ENCODE results near the gene PLPP3. TPM values are rescaled to one million over a fixed set of nuclear protein-coding genes. Genes with fewer than 3 reads are reported as not detected.

PLPP3 gene
- total RNA-seq, 2 donors from 2014 or later: not detected

DNA sequence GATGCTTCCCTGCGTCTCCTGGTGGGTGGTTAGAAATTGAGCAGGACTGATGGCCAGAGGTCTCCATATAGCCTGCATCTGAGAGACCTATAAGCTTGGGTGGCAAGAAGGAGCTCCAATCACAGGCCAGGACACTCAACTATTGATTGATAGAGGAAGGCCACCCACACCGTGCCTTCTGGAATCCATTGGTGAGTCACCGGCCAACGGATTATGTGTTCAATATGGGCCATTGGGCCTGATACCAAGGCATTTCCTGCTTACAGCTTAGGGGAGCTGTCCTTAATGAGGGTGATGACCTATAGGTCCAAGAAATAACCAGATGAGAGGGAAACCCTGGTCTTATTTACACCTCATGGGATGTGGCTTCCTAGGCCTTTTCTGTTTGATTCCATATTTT lies 115.1 kb downstream of the PLPP3 start:
- H3K4me3 Mint-ChIP-seq: no peak overlapping the region
- ATAC-seq (replicated peaks in 1 of 2): no peak
- peaks cover 0 to 4% of the 10 kb centered on the region in 2 donors for H3K9me3 Mint-ChIP-seq
- no peaks in the 10 kb centered on the region for H3K27me3 Mint-ChIP-seq (ENCODE audit: low read depth)
- H3K4me1 Mint-ChIP-seq (ENCODE audit: low read depth): no peaks in the 10 kb centered on the region
- no peaks in the 10 kb centered on the region for H3K36me3 Mint-ChIP-seq (ENCODE audit: insufficient read depth in 2 of 2)
- no peak for DNase-seq
- no peak overlapping the region for H3K27ac Mint-ChIP-seq

DNA sequence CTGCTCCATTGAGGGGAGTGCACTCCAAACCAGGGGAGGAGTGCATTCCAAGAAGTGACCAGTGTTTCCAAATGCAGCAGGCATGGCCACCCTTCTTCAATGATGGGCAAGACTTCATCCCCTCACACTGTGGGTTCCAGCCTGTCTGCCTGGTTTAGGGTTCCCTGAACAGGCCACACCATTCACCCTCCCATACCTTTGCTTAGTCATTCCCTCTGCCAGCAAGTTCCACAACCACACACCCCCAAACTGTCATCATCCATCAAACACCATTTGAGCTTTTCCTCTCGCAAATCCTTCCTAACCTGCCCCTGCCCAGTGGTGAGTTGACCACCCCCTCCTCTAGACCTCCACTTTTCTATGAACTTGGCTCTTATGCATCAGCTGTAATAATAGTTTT lies 116.0 kb downstream of the PLPP3 start:
- H3K27ac Mint-ChIP-seq: no peak overlapping the region

DNA sequence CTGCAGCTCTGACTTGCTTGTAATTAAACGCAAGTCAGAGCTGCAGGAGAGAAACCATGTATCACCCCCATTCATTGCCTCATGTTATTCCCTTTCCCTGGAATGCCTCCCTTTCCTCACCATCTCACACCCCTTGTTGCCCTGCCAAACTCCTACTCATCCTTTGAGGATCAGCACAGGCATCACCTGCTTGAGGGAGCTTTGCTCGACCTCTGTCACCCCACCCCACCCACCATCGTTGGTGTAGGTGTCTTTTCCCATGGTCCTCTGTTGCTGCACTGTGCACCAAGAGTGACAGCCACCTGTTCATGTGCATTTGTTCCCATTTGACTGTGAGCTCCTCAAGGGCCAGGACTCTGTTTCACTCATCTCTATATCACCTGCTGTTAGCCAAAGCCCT lies 117.2 kb downstream of the PLPP3 start:
- ATAC-seq (replicated peaks in 1 of 2) (no peak), DNase-seq (no peak)
- no peaks in the 10 kb centered on the region for H3K4me1 Mint-ChIP-seq (ENCODE audit: low read depth)
- H3K4me3 Mint-ChIP-seq: no peak overlapping the region
- no peaks in the 10 kb centered on the region for H3K27me3 Mint-ChIP-seq (ENCODE audit: low read depth)
- H3K36me3 Mint-ChIP-seq (ENCODE audit: insufficient read depth in 2 of 2): no peaks in the 10 kb centered on the region
- H3K27ac Mint-ChIP-seq: no peak overlapping the region
- peaks cover 0 to 4% of the 10 kb centered on the region in 2 donors for H3K9me3 Mint-ChIP-seq

More for the DNA sequence above, 116.0 kb downstream of the PLPP3 start:
- peaks cover 0 to 4% of the 10 kb centered on the region in 2 donors for H3K9me3 Mint-ChIP-seq
- no peaks in the 10 kb centered on the region for H3K4me1 Mint-ChIP-seq (ENCODE audit: low read depth)
- H3K36me3 Mint-ChIP-seq (ENCODE audit: insufficient read depth in 2 of 2): no peaks in the 10 kb centered on the region
- DNase-seq: no peak
- H3K27me3 Mint-ChIP-seq (ENCODE audit: low read depth): no peaks in the 10 kb centered on the region
- ATAC-seq (replicated peaks in 1 of 2): no peak
- H3K4me3 Mint-ChIP-seq: no peak overlapping the region

- no peaks in the 10 kb centered on the region for H3K36me3 Mint-ChIP-seq (ENCODE audit: insufficient read depth in 2 of 2)
- H3K27ac Mint-ChIP-seq: no peak overlapping the region
- no peaks in the 10 kb centered on the region for H3K27me3 Mint-ChIP-seq (ENCODE audit: low read depth)
- no peak for ATAC-seq (replicated peaks in 1 of 2)
- no peak for DNase-seq
- H3K4me1 Mint-ChIP-seq (ENCODE audit: low read depth): no peaks in the 10 kb centered on the region
- H3K4me3 Mint-ChIP-seq: no peak overlapping the region
- H3K9me3 Mint-ChIP-seq: peaks cover 0 to 4% of the 10 kb centered on the region in 2 donors
Measured at GRCh38 chr1:56461158-56462127, 117.9 kb downstream of the PLPP3 start.

DNA sequence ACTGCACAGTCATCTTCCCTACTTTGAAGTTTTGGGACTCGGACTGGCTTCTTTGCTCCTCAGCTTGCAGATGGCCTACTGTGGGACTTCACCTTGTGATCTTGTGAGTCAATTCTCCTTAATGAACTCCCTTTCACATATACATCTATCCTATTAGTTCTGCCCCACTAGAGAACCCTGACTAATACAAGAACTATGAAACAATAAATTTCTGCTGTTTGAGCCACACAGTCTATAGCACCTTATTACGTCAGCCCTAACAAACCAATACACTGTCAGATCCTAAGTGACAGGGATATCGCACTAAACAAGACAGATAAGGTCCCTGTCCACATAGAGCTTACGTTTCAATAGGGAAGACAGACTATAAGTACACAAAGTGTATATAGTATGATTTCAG lies 120.1 kb downstream of the PLPP3 start:
- ATAC-seq (replicated peaks in 1 of 2): no peak

DNA sequence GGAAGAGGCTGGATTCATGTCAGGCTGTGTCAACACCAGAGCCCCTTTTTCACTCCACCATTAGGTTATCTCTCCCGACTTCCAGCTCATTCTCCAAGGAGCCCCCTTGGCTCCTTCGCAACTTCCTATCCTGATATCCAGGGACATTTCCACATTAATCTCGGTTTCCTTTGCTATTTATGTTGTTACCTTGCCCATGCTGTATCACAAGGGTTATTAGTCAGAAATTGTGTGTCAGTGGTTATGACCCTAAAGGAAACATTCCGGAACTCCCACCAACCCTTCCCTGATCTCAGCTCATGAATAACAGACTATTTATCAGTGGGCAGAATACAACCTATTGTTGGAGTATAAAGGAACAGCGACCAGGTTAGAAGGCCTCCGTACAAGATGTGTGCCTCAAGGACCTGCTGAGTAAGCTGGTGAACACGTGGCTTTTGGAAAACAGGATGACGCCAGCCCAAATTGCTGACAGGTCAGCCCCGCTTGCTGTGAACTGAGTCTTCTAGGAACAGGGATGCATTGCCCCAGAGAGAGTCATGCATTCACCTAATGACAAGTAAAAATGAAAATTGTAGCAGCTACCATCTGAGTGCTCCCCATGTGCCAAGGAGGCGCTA lies 121.5 kb downstream of the PLPP3 start:
- H3K4me3 Mint-ChIP-seq: no peak overlapping the region
- no peaks in the 10 kb centered on the region for H3K27me3 Mint-ChIP-seq (ENCODE audit: low read depth)
- H3K36me3 Mint-ChIP-seq (ENCODE audit: insufficient read depth in 2 of 2): no peaks in the 10 kb centered on the region
- peaks cover 0 to 3% of the 10 kb centered on the region in 2 donors for H3K9me3 Mint-ChIP-seq
- ATAC-seq (replicated peaks in 1 of 2) (no peak), DNase-seq (no peak)
- no peak overlapping the region for H3K27ac Mint-ChIP-seq
- no peaks in the 10 kb centered on the region for H3K4me1 Mint-ChIP-seq (ENCODE audit: low read depth)

More for the DNA sequence above, 120.1 kb downstream of the PLPP3 start:
- Mint-ChIP-seq H3K36me3 (ENCODE audit: insufficient read depth in 2 of 2) (no peaks in the 10 kb centered on the region), H3K9me3 (peaks cover 0 to 4% of the 10 kb centered on the region in 2 donors), H3K4me3 (no peak overlapping the region), H3K27me3 (ENCODE audit: low read depth) (no peaks in the 10 kb centered on the region), H3K4me1 (ENCODE audit: low read depth) (no peaks in the 10 kb centered on the region), H3K27ac (no peak overlapping the region)
- no peak for DNase-seq

GRCh38 chr1:56456435-56457101 lies 122.8 kb downstream of the PLPP3 start:
- Mint-ChIP-seq H3K9me3 (peaks cover 0 to 3% of the 10 kb centered on the region in 2 donors), H3K4me1 (ENCODE audit: low read depth) (no peaks in the 10 kb centered on the region), H3K27me3 (ENCODE audit: low read depth) (no peaks in the 10 kb centered on the region), H3K36me3 (ENCODE audit: insufficient read depth in 2 of 2) (no peaks in the 10 kb centered on the region), H3K27ac (no peak overlapping the region), H3K4me3 (no peak overlapping the region)
- ATAC-seq (replicated peaks in 1 of 2) (no peak), DNase-seq (no peak)

- Mint-ChIP-seq H3K27me3 (ENCODE audit: low read depth) (no peaks in the 10 kb centered on the region), H3K9me3 (peaks cover 0 to 2% of the 10 kb centered on the region in 2 donors), H3K4me3 (no peak overlapping the region), H3K4me1 (ENCODE audit: low read depth) (no peaks in the 10 kb centered on the region), H3K27ac (no peak overlapping the region), H3K36me3 (ENCODE audit: insufficient read depth in 2 of 2) (no peaks in the 10 kb centered on the region)
- ATAC-seq (replicated peaks in 1 of 2) (no peak), DNase-seq (no peak)
Measured at GRCh38 chr1:56453417-56454078, 125.8 kb downstream of the PLPP3 start.

DNA sequence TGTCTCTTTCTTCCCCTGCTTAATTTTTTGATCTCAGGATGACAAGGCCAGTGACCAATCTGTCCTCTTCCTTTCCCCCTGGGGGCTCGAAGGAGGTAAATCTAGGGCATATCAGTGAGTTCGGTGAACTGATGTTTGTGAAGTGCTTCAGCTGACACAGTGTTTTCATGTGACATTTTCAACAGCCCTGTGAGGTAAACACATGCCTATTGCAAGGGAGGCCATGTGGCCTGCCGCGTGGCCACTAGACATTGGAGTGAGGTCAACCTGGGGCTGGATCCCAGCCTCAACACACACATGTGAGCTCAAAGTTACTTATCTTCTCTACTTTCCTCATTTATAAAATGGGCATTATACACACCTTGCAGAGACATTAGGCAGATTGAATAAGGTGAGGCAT lies 126.3 kb downstream of the PLPP3 start:
- no peaks in the 10 kb centered on the region for H3K27me3 Mint-ChIP-seq (ENCODE audit: low read depth)
- no peak overlapping the region for H3K27ac Mint-ChIP-seq
- H3K36me3 Mint-ChIP-seq (ENCODE audit: insufficient read depth in 2 of 2): no peaks in the 10 kb centered on the region
- no peaks in the 10 kb centered on the region for H3K4me1 Mint-ChIP-seq (ENCODE audit: low read depth)
- DNase-seq (no peak), ATAC-seq (replicated peaks in 1 of 2) (no peak)
- peaks cover 0 to 2% of the 10 kb centered on the region in 2 donors for H3K9me3 Mint-ChIP-seq
- no peak overlapping the region for H3K4me3 Mint-ChIP-seq

- Mint-ChIP-seq H3K27me3 (ENCODE audit: low read depth) (no peaks in the 10 kb centered on the region), H3K36me3 (ENCODE audit: insufficient read depth in 2 of 2) (no peaks in the 10 kb centered on the region), H3K27ac (no peak overlapping the region), H3K4me3 (no peak overlapping the region), H3K9me3 (peaks cover 0 to 2% of the 10 kb centered on the region in 2 donors), H3K4me1 (ENCODE audit: low read depth) (no peaks in the 10 kb centered on the region)
- DNase-seq (no peak), ATAC-seq (replicated peaks in 1 of 2) (no peak)
Measured at GRCh38 chr1:56452027-56453011, 127.0 kb downstream of the PLPP3 start.

- no peak for DNase-seq
- Mint-ChIP-seq H3K4me3 (no peak overlapping the region), H3K27me3 (ENCODE audit: low read depth) (no peaks in the 10 kb centered on the region), H3K9me3 (peaks cover 0 to 2% of the 10 kb centered on the region in 2 donors), H3K4me1 (ENCODE audit: low read depth) (no peaks in the 10 kb centered on the region), H3K36me3 (ENCODE audit: insufficient read depth in 2 of 2) (no peaks in the 10 kb centered on the region), H3K27ac (no peak overlapping the region)
- no peak for ATAC-seq (replicated peaks in 1 of 2)
Measured at GRCh38 chr1:56451491-56451890, 127.9 kb downstream of the PLPP3 start.
